Fibroblast of villous mesenchyme (primary cell): ENCODE data around the gene PDZRN3. TPM values are rescaled to one million over a fixed set of nuclear protein-coding genes. Genes with fewer than 3 reads are reported as not detected.

Experiments used
- DNase-seq: peaks from one replicate; pipeline ENCODE4 v3.0.0-alpha.2; 2010; ENCODE audit warnings: low read depth
- H3K4me3 ChIP-seq: 2 replicates; pipeline ENCODE4 v1.5.1; 2011; ENCODE audit warnings: low read depth, mild to moderate bottlenecking, low read length
- total RNA-seq: library from RNA; depleted of rRNA; stranded (reverse); fragments of >200 nt; gene quantifications from 2 replicates; pipeline ENCODE4 v1.2.3, GENCODE V29; 2012
- TF ChIP-seq, protein P1 (sequence below): IDR thresholded peaks from 2 replicates; pipeline ENCODE4 v1.5.1; 2012; ENCODE audit warnings: low read depth, mild to moderate bottlenecking, low read length; ENCODE audit not compliant: insufficient read depth

Gene PDZRN3
- total RNA-seq, 1 donor, result 33.7 TPM

DNA sequence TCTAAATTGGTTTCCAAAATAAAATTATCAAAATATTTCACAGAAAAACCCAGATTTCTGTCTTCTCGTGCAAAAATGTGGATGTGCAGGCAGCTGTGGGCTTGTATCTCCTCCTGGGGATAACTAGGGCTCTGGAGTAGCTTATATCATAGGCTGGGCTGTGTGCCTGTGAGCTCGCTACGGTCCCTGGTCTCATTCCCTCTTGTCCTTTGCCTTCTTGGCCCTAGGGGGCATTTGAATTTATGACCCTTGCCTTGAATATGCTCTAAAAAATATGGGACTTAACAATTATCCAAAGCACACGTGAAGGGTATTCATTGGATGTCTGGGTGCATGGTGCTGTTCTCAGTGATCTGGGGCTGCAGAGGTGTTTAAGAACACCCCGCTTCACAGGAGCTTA, 132.6 kb downstream of the PDZRN3 start:
- no peak for DNase-seq
- no peak overlapping the region for H3K4me3 ChIP-seq
- TF ChIP-seq, protein P1, sequence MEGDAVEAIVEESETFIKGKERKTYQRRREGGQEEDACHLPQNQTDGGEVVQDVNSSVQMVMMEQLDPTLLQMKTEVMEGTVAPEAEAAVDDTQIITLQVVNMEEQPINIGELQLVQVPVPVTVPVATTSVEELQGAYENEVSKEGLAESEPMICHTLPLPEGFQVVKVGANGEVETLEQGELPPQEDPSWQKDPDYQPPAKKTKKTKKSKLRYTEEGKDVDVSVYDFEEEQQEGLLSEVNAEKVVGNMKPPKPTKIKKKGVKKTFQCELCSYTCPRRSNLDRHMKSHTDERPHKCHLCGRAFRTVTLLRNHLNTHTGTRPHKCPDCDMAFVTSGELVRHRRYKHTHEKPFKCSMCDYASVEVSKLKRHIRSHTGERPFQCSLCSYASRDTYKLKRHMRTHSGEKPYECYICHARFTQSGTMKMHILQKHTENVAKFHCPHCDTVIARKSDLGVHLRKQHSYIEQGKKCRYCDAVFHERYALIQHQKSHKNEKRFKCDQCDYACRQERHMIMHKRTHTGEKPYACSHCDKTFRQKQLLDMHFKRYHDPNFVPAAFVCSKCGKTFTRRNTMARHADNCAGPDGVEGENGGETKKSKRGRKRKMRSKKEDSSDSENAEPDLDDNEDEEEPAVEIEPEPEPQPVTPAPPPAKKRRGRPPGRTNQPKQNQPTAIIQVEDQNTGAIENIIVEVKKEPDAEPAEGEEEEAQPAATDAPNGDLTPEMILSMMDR, result no peak

DNA sequence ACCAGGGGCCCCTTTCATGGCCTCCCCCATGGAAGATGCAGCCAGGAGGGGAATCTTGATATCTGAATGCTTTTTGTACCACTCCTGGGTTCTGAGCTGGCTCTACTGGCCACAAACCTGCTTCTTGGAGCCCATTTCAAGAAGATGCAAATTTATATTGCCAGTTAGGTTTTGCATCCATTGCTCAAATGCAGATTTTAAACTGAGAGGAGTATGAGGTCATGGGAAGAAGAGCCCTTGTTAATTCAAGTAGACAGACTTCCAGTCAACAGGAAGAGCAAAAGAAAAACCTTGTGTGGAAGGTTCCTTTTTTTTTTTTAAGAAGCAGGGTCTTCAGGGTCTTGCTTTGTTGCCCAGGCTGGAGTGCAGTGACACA, 133.5 kb downstream of the PDZRN3 start:
- H3K4me3 ChIP-seq, result no peak overlapping the region
- TF ChIP-seq, protein P1, result no peak
- DNase-seq, result no peak

DNA sequence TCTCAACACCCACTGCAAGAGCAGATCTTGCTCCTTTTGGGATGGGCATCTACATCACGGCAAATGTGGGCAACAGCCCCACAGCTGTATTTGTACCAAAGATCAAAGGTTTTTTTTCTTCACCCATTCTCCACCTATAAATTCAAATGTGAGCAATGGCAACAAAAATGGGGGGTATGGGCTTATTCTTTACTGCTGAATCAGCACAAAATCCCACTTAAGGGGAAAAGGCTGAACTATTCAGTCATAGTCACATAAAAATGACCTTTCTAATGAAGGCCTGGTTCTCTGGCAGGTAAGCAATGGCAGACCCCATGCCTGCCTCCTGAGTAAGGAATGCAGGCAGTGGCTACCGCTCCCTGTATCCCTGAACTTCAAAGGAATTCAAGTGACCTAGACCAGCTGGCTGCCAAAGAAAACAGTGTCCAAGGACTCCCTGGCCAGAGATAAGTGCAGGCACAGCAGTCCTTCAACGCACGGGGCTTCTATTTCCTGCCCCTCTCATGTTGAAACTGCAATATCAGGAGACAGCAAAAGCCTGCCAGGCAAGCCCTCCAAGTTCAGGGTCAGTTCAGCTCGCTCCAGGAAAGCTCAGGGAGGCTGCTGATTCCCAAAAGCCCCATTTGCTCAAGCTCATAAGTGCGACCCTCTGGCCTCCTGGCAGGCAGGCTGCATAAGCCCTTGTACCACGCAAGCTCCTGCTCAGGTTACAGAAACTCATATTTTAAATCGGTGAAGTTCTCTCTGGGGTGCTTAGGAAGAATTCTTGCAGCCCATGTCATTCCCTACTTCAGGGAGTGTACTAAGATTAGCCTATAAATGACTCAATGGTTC, 134.1 kb downstream of the PDZRN3 start:
- TF ChIP-seq, protein P1, result no peak
- H3K4me3 ChIP-seq, result no peak overlapping the region
- DNase-seq, result peak; percentile 19

DNA sequence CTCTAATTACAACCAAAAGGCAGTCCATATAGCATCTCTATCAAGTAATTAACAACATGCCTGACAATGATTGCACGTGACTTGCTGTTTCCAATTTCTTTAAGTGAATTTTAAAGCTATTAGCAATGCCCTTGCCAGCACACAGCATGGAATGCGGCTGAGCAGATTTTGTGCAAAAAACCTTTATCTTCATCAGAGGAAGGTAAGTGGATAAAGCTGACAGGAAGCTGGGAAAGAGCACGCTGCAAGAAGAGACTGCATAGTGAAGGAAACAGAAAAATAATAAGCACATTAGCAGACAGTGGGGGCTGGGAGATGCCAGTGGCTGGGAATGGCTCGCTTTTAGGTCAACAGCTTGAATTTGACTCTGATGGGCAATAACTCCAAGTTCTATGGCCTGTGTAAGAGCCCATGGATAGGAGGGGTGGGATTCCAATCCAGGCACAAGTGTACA, 138.8 kb downstream of the PDZRN3 start:
- TF ChIP-seq, protein P1, result no peak
- H3K4me3 ChIP-seq, result no peak overlapping the region
- DNase-seq, result no peak

DNA sequence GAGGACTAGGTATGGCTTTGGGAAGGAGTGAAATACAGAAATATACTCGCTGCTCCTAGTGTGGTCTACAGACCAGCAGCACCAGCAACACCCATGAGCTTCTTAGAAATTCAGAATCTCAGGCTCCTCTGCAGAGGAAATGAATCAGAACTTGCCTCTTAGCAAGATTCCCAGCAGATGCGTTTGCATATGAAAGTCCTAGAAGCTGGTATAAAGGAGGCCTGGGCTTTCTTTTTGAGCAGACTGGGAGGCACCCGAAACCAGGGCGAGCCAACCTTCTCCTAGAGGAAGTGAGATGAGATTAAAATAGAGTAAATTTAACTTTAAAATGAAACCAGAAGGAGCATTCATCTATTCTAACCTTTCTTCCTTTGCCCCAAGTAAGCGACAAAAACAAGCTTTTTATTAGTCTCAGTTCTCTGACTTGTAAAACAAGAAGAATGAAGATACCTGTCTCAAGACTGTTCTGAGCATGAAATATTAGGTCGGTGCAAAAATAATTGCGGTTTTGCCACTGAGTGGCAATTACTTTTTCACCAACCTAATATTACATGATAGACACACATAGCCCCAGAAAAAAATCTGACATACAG, 140.0 kb downstream of the PDZRN3 start:
- TF ChIP-seq, protein P1, result no peak
- no peak overlapping the region for H3K4me3 ChIP-seq
- no peak for DNase-seq

DNA sequence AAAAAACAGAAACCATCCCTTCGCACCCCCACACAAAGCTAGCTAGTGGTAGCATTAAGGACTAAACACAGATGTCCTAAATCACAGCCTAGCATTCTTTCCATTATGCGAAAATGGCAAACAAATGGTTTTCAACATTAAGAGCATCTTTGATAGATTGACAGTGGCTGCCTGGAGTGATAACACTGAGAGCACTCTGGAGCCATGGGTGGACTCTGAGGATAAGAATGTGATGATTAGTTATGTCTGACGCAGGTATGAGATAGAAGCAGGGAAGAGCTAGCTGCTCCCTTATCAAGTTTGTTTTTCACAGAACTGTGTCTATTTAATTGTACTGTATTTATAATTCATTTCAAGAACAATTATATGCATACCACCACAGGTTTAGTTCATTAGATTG, 142.9 kb downstream of the PDZRN3 start:
- TF ChIP-seq, protein P1, result no peak
- DNase-seq, result no peak
- H3K4me3 ChIP-seq, result no peak overlapping the region

DNA sequence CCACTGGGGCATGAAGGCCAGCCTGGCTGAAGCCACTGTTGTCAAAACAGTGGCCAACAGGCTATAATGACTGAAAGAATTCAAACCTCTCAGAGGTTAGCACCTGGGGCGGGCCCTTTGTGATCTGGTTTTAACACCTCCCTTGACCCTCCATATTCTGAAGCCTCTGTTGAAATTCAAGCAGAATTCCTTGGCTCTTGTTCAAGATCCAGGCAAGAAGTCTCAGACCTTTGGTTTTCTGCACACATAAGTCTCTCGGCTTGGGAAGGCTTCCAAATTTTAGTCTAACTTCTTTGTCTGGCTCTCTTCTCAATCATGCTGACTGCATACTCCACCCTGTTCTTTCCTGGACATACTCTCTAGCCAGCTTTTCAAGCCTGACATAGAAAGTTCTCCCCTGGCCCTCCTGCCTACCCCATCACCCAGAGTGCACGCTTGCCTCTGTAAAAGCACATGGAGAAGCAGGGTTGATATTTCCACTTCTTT, 144.5 kb downstream of the PDZRN3 start:
- no peak for DNase-seq
- TF ChIP-seq, protein P1, result no peak
- no peak overlapping the region for H3K4me3 ChIP-seq
